Activated CD4-positive, alpha-beta T cell treated with anti-CD3 and anti-CD28 coated beads, Interleukin-2, amount 50 U/mL, for 48 hours (primary cell): ENCODE measurements around the gene IL13RA1.
A peak's percentile ranks its signal among the peaks of the same experiment; 100 is the strongest.
"Not testable (repeated sequence)": the region's sequence is repeated elsewhere in the genome, so short reads cannot be mapped to it uniquely, and the experiment has no call there.

ENCODE experiments used
- DNase-seq, 2 experiments: peaks; one replicate each; pipeline ENCODE4 v3.0.0-alpha.2; 2020

The IL13RA1 gene

DNA sequence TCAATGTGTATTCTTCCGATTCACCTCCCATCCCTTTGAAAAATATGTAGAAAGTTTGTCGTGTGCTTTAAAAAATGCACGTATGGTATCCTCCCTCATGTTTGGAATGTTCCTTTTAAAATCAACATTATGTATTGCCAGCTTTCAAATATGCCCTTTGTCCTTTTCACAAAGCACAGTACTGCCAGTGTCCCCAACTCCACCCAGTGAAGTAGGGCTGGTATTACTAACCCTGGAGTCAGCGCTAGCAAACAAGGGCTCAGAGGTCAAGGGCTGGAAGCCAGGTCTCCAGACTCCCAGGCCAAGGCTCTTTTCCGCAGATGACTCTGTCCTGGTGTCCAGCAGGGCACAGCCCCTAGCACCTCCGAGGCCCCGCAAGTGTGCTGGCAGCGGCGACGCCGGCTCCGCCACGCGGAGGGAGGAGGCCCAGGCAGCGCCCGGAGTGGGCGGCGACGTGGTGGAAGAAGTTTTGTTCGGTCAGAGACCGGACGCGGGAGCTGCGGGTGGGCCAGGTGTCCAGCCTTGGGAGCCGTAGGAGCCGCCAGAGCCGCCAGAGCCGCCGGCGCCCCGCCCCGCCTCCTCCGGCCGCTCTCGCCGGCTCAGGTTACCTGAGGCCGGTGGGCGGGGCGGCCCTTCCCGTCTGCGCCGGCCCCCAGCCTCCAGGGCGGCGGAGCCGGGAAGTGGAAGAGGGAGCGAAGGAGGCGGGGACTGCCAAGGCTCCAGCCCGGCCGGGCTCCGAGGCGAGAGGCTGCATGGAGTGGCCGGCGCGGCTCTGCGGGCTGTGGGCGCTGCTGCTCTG is at the start of gene IL13RA1:
TSS of gene IL13RA1 (plus strand) at position 720 of the 799 bp plus-strand sequence. CDS start at position 753, 33 bp downstream.
- DNase-seq: peak; percentile 13 to 40

DNA sequence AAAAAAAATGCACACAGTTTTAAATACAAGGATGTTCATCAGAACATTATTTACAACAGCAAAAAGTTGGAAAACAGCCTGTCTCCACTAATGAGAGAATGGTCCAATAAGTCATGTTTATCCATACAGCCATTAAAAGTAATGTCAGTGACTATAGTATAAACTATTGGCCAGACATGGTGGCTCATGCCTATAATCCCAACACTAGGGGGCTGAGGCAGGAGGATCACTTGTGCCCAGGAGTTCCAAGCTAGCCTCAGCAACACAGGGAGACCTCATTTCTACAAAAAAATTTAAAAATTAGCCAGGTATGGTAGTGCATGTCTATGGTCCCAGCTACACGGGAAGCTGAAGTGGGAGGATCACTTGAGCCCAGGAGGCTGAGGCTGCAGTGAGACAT is 48.1 kb upstream of the IL13RA1 start:
- DNase-seq: no peak

DNA sequence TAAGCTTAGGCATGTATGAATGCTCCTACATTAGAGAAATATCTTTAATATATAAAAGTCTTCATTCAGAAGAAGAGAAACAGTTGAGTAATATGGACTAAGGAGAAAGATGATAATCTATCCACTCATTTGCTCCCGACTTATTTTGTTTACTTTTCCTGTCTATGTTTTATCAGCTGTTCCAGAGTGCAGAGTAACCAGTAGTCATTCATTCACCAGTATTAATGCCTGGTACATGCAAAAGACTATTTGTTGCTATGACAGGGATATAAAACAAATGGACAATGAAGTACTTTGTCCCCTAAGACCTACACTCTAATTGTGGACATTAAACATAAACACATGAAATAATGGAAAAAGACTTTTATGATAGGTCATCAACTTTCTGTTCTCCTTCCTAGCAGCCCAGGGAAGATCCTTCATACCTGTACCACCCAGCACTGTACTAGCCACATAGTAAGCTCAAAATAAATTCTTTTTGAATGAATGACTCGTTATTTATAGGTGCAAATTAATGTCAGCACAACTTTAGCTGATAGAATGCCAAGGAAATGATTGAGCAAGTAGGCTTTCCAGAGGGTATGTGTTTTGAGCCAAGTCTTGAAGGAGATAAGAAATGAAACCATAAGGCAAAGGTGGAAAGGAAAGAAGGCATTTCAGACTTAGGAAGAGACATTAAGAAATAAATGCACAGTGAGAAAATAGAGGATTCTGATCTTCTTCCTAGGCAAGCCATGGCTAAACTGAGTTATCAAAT is 45.0 kb upstream of the IL13RA1 start:
- DNase-seq: no peak

DNA sequence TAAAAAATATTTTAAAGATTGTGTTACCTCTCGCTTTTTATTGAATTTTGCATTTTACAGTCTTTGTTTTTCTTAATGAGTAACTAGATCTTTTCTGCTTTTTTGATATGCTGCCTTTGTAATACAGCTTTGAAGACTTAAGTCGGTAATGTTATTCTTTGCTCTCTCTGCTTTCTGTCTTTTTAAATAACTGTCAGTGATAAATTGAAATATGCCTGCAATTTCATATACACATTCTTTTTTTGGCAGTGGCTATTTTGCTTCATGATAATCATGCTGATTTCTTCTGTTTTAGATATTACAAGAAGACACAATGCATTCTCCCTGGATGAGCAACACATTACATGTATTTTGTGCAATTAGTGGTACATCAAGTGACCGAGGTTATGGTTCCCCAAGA is 42.0 kb upstream of the IL13RA1 start:
- no peak for DNase-seq

DNA sequence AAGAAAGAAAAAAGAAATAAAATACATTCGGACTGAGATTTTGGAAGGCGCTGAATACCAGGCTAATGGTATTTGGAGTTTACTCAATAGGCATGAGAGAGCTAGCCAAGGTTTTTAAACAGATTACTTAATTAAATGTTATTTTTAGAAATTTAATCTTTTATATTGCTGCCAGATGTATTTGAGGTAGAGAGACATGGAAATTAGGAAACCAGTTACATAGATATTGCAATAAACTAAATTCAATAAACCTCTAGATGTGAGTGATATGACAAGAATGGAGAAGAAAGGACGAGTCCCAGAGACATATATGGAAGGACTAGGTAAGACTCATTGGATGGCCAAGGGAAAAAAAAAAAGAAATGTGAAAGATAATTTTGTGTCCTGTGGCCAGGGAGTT is 38.5 kb upstream of the IL13RA1 start:
- no peak for DNase-seq

DNA sequence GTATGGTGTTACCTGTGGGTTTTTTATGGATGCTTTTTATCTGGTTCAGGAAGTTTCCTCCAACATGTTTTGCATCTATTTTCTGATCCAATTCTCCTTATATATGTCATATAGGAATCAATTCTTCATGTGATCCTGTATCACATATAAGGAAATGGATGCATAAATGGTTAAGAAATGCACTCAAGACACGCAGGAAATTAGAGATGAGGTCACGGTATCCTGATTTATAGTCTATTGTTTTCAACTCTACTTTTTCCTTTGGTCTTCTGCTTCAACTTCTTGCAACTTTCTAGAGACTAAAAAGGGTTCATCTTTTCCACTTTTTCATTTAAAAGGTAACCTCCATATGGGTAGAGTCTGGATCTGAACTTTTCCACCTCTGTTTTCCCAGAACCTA is 33.6 kb upstream of the IL13RA1 start:
- no peak for DNase-seq

DNA sequence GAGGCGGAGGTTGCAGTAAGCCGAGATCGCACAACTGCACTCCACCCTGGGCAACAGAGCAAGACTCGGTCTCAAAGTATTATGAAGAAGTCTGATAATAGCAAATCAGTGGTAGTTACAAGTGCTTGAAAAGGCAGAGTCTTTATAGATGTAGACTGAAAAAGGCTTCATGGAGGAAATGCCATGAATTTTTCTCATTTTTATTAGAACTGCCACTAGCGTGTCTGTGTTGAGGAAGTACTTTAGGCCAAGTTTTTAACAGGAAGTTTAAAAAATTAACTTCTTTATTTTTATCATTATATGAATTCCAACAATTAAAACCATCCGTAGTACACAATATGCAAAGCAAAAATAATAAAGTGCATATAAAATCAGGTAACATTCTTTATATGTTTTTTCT is 32.8 kb upstream of the IL13RA1 start:
- DNase-seq: no peak

DNA sequence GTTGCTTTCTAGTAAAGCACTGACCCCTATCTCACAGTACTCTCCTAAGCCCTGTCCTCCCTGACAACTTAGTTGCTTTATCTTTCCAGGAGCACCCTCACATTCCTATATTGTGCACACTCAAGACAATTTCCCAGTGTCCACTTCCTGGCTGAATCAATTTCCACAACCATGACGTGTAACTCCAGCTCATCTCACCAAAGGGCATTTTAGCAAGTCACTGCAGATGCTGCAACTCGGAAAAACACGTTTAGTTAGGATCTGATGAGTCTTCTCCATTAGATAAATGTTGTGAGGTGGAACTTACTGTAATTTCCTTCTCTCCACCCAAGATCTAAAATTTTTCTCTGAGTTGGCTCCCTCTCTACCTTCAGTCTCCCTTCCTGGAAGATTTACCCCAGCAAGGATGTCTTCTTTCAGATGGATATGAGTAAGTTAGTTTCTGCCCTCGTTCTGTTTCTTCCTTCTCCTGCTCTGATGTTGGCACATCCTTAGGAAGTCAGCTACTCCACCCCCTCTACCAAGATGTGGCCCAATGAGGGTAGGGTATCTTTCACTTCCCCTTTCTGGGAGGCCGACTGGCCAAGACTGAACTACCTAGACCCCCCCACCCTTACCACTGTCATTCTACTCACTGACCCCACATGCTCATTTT is 28.8 kb upstream of the IL13RA1 start:
- no peak for DNase-seq

DNA sequence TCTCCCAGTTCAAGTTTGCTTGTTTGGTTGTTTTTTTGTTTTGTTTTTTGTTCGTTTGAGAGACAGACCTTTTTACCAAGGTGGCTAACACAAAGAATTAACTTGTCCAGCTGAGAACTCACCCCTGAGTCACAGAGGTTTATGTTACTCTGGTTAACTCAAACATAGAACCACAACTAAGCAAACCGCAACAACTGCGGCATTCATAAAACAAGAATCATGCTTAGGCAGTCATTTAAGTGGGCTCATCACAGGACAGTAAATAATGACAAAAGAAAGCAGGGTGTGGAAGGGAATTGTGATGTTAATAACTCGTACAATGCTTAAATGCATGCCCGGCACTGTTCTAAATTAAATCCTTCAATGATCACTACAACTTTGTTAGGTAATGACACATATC is 24.7 kb upstream of the IL13RA1 start:
- no peak for DNase-seq

DNA sequence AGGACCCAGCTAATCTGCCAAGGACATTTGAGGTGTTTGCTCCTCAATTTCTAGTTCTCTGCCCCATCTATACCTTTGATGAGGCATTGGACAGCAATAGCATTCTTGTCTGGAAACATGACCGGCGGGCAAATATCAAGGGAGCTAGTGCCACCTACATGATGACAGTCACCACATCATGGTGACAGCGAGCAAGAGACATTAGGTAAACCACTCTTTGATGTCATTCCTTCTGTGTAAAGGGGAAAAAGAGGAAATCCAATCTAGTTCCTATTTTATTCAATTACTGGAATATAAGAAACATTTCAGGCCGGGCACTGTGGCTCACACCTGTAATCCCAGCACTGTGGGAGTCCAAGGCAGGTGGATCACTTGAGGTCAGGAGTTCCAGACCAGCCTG is 20.7 kb upstream of the IL13RA1 start:
- no peak for DNase-seq

DNA sequence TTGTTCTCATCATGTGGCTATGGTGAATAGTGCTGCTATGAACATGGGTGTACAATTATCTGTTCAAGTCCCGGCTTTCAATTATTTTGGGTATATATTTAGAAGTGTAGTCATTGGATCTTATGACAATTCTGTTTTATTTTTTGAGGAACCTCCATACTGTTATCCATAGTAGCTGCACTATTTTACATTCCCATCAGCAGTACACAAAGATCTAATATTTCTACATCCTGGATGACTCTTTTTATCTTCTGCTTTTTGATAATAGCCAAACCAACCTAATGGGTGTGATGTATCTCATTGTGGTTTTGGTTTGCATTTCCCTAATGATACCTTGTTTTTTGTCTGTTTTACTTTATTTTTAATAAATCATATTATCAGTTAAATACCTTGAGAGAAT is 12.9 kb upstream of the IL13RA1 start:
- no peak for DNase-seq

DNA sequence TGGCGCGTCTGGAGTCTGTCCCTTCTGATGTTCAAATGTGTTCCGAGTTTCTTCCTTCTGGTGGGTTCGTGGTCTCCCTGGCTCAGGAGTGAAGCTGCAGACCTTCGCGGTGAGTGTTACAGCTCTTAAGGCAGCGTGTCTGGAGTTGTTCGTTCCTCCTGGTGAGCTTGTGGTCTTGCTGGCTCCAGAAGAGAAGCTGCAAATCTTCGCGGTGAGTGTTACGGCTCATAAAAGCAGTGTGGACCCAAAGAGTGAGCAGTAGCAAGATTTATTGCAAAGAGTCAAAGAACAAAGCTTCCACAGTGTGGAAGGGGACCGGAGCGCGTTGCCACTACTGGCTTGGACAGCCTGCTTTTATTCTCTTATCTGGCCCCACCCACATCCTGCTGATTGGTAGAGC is 11.5 kb upstream of the IL13RA1 start:
- DNase-seq: not testable (repeated sequence)

DNA sequence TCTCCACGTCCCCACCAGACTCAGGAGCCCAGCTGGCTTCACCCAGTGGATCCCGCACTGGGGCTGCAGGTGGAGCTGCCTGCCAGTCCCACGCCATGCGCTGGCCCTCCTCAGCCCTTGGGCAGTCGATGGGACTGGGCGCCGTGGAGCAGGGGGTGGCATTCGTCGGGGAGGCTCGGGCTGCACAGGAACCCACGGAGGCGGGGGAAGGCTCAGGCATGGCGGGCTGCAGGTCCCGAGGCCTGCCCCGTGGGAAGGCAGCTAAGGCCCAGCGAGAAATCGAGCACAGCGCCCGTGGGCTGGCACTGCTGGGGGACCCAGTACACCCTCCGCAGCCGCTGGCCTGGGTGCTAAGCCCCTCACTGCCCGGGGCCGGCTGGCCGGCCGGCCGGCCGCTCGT is 10.6 kb upstream of the IL13RA1 start:
- not testable (repeated sequence) for DNase-seq

DNA sequence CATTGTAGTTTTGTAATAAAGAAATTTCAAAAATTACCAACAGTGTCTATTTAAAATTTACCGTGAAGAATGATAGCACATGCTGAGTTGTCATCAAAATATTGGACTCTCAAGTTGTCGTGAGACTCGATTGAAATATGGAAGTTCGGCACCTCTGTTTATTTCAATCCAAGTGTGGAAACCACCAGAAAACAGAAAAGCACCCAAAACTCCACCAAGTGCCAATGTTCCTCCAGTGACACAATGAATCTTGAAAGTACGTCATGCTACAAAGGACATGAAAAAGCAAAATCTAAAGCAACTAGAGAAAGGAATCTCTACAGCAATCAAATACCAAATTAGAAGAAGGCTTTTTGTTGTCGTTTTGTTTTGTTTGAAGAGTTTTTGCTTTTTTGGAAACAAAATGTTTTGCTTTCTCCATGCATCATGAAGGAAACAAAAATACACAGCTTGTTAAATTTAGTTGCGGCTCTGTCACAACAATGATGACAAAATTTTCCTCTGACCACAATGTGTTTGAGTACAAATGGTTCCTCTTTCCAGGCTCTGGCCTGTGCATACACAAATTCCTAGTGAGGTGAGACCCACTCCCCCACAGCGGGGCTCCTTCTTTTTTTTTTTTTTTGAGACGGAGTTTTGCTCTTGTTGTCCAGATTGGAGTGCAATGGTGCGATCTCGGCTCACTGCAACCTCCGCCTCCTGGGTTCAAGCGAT is 9.6 kb upstream of the IL13RA1 start:
- DNase-seq: no peak

DNA sequence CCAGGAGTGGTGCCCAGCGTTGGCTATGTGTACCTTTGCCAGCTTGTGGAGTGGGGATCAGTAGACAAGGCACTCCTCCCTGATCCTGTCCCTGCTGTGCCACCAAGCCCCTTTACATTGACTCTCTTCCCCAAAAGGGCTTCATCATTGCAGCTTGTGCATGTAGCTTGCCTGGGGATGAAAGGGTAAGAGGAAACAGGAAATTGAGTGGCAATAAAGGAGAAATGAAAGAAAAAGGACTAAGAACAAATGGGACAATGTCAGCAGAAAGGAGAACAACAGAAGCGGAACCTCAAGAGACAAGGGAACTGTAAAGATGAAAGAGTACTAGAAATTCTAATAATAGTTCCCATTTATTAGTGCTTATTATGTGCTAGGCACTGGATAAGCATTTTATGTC is 8.7 kb upstream of the IL13RA1 start:
- DNase-seq: no peak

DNA sequence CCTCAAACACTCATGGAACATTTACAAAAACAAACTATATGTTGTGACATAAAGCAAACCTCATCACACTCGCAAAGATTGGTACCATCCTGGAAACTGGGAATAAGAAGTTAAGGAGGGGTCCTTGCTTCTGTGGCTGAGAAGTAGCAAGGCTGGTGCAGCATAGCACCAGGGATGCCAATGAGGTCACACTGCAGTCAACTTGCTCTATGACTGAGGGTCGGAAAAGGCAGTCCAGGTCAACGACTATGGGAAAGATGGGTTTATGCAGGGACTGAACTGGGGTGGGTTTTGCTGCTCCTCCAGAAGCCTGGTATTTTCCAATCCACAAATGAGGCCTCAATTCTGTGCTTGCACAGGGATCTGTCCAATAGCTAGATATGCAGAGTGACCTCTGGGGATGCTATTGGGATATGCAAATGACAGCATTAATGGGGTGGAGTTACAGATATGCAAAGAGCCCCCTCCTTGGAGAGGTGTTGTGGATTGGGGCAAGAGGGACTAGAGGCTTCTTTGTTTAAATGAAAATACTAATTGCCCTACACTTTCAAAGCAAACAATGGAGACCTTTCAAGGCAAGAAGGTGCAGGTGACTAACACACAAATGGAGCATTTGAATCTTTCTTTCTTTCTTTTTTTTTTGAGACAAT is 7.2 kb upstream of the IL13RA1 start:
- DNase-seq: no peak

DNA sequence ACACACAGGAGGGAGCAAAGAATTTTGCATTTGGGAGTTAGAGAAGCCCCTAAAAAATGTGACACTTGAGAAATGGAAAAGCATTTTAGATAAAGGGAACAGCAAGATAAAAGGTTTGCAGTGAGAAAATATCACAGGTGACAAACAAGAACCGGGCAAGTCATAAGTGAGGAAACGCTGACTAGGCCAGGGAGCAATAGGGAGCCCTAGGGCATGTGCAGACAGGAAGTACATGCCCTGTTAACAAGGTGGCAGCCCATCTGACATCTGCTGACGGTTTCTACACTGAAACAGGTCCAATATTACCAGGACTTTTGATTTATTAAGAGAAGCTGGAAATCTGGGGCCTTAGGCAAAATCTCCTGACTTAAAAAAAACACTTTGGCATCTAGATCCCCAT is 4.0 kb upstream of the IL13RA1 start:
- no peak for DNase-seq

DNA sequence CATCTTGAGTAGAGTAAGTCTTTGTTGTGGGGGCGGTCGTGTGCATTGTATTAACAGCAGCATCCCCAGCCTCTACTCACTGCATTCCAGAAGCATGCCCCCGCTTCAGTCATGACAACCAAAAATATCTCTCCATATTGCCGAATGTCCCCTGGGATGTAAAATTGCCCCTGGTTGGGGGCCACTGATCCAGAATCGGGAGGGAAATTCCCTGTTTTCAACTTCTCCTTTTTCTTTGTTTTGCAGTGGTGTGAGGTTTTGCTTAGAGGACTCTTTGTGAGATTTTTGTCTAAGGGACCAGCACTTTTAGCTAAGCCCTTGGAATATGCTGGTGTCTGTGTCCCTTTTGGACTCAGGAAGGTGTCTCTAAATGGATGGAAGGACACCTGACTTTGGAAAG is 3.0 kb upstream of the IL13RA1 start:
- no peak for DNase-seq

DNA sequence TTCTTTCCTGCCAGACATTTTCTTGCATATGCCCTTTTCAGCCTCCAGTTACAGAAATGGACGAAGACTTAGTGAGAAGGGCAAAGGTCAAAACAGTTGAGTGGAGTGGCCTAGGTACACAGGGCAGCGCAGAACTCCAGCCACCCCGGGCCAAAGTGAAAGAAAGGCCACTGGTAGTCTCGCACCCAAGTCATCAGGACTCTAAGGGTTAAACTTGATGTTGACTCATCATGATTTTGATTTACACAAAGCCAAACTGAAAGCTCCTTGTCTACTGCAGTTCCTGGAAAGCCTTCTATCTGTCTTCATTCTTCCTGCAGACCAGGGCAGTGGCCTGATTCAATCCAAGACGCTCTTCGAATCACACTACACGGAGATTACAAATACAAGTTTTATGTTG is 2.6 kb upstream of the IL13RA1 start:
- DNase-seq: no peak

DNA sequence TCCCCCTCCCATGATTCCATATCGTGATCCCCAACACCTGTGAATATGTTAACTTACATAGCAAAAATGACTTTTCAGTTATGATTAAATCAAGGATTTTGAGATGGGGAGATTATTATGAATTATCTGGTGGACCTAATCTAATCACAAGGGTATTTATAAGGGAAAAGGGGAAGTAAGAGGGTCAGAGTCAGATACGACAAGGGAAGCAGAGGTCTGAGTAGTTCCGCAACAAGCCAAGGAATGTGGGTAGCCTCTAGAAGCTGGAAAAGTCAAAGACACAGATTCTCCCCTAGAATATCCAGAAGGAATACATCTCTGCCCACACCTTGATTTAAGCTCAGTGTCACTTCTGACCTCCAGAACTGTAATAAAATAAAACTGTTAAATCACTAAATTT is 1.0 kb upstream of the IL13RA1 start:
- DNase-seq: no peak

DNA sequence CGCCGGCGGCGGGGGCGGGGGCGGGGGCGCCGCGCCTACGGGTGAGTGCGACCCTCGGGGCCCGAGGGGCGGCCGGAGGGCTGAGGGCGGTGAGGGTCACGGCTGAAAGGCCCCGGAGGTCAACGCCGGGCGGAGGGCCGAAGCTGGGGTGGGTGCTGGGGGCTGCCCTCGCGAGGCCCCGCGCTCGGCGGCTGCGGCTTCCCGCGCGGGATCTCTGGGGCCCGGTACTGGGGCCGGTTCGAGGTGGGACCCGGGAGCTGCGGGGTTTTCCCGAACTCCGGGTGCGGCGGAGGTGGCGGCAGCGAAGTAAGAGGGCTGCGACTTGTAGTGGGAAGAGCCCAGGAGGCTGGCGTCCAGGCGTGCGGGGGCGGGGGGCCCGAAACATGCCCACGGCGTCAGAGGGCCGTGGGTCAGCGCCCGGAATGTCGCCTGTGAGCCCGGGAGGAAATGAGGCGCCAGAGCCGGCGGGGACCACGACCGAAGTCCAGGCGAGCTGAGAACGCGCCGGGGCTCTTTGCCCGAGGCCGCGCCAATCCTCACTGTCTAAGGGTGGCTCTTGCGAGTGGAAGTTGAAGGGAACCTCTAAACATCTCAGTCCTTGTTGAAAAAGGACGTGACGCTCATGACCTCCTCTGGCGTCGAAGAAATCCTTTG is 407 bp downstream of the IL13RA1 start:
- DNase-seq: peak in 1 of 2 experiments; percentile 3

DNA sequence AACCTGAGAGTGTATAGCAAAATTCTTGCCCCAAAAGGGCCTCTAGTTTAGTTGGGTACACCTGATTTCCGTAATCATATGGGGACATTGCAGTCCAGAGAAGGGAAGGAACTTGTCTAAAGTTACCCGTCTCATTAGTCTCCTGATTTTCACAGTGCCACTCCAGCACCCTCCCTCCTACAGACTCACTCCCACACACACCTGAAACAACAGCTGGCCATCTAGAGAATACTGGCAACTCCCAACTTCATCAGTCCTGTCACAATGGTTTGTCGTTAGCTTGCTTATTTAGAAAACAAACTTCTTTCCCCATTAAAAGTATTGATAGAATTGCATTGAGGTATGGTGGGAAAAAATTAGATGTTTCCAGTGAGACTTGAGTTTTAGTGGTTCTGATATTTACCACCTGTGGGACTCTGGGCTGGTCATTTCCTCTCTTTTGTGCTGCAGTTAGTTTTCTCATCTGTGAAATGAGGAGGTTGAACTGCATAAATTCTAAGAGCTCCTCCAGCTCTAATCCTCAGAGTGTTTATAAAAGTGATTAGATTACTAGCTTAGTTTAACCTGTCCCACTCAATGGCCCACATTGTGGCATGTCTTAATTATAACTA is 1.7 kb downstream of the IL13RA1 start:
- no peak for DNase-seq
